ENCODE data around the gene MED29. TPM values are rescaled to one million over a fixed set of nuclear protein-coding genes. Genes with fewer than 3 reads are reported as not detected.
"Not testable (repeated sequence)": the region's sequence is repeated elsewhere in the genome, so short reads cannot be mapped to it uniquely, and the experiment has no call there.

Gene MED29
- total RNA-seq, 2 experiments from 2014 or later, result 45.0 to 46.1 TPM

DNA sequence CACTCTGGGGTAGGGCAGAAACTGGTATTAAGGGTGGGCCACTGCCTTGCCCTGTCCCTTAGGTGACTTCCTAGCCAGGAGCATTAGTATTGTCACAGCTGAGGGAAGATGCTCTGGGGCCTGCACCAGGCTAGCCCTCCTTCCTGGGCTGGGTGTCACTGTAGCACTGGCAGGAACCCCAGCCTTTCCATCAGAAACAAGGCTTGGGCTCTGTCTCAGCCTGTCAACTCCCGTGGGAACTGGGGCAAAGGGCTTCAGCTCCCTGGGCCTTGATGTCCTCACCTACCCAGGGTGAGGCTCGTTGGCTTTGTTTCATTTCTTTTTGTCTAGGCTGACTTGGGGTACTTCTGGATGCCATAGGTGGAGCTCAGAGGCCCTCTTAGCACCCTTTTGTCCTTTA is 18.2 kb upstream of the MED29 start:
- Histone ChIP-seq H3K27ac (ENCODE audit: low read depth in 1 of 2, low read length in 2 of 2) (peak overlapping the region in 1 of 2 donors; percentile 2), H3K36me3 (ENCODE audit: insufficient read depth, low read length) (peaks cover 82% of the 10 kb centered on the region), H3K4me1 (ENCODE audit: insufficient read depth, low read length) (no peaks in the 10 kb centered on the region), H3K4me3 (ENCODE audit: low read length) (no peak overlapping the region), H3K9me3 (ENCODE audit: control insufficient read depth in 1 of 2, insufficient read depth in 1 of 2, low read length in 2 of 2) (no peaks in the 10 kb centered on the region), H3K27me3 (ENCODE audit: control insufficient read depth in 1 of 2, insufficient read depth in 2 of 2, low read length in 2 of 2) (no peaks in the 10 kb centered on the region)
- Mint-ChIP-seq H3K4me1 (ENCODE audit: low read depth) (no peaks in the 10 kb centered on the region), H3K27ac (no peak overlapping the region), H3K9me3 (no peaks in the 10 kb centered on the region), H3K27me3 (no peaks in the 10 kb centered on the region), H3K4me3 (no peak overlapping the region), H3K36me3 (ENCODE audit: low read depth) (peaks cover 82% of the 10 kb centered on the region)
- ATAC-seq (ENCODE audit: poor library complexity) (no peak), DNase-seq (no peak)
- TF ChIP-seq, protein P1, sequence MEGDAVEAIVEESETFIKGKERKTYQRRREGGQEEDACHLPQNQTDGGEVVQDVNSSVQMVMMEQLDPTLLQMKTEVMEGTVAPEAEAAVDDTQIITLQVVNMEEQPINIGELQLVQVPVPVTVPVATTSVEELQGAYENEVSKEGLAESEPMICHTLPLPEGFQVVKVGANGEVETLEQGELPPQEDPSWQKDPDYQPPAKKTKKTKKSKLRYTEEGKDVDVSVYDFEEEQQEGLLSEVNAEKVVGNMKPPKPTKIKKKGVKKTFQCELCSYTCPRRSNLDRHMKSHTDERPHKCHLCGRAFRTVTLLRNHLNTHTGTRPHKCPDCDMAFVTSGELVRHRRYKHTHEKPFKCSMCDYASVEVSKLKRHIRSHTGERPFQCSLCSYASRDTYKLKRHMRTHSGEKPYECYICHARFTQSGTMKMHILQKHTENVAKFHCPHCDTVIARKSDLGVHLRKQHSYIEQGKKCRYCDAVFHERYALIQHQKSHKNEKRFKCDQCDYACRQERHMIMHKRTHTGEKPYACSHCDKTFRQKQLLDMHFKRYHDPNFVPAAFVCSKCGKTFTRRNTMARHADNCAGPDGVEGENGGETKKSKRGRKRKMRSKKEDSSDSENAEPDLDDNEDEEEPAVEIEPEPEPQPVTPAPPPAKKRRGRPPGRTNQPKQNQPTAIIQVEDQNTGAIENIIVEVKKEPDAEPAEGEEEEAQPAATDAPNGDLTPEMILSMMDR (IDR thresholded peaks at IDR 0.05), result no peak
- CTCF ChIA-PET, result no interaction called here
- intact Hi-C loops (cut with DNase I, micrococcal nuclease), result no loop called here
- POLR2A ChIA-PET, result no interaction called here

DNA sequence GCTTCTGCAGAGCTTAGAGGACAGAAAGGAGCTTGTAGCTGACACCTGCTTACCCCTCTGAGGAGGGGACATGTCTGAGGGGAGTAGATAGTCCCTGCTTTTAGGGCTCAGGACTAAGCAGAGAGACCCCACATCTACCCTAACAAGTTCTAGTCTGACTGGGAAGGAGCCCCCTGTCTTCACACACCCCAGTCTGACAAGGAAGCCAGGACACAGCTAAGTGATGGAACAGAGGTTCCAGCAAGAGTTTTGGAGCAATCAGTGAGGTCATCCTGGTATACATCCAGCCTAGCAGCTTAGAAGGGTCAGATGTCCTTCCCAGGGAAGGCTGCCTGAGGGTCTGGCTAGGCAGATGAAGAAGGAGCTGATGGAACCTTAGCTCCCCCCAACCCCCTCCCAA is 15.2 kb upstream of the MED29 start:
- ATAC-seq (ENCODE audit: poor library complexity), result no peak
- CTCF ChIA-PET, result no interaction called here
- TF ChIP-seq, protein P1 (IDR thresholded peaks at IDR 0.05), result no peak
- POLR2A ChIA-PET, result no interaction called here
- DNase-seq, result no peak
- H3K36me3 ChIP-seq (ENCODE audit: insufficient read depth, low read length), result peaks cover 79% of the 10 kb centered on the region
- Mint-ChIP-seq H3K4me1 (ENCODE audit: low read depth) (no peaks in the 10 kb centered on the region), H3K36me3 (ENCODE audit: low read depth) (peaks cover 84% of the 10 kb centered on the region), H3K27me3 (no peaks in the 10 kb centered on the region), H3K27ac (no peak overlapping the region), H3K9me3 (no peaks in the 10 kb centered on the region), H3K4me3 (no peak overlapping the region)
- H3K9me3 ChIP-seq (ENCODE audit: control insufficient read depth in 1 of 2, insufficient read depth in 1 of 2, low read length in 2 of 2), result no peaks in the 10 kb centered on the region
- H3K4me3 ChIP-seq (ENCODE audit: low read length), result no peak overlapping the region
- H3K27ac ChIP-seq (ENCODE audit: low read depth in 1 of 2, low read length in 2 of 2), result no peak overlapping the region
- intact Hi-C loops (cut with DNase I, micrococcal nuclease), result no loop called here
- H3K4me1 ChIP-seq (ENCODE audit: insufficient read depth, low read length), result no peaks in the 10 kb centered on the region
- no peaks in the 10 kb centered on the region for H3K27me3 ChIP-seq (ENCODE audit: control insufficient read depth in 1 of 2, insufficient read depth in 2 of 2, low read length in 2 of 2)

DNA sequence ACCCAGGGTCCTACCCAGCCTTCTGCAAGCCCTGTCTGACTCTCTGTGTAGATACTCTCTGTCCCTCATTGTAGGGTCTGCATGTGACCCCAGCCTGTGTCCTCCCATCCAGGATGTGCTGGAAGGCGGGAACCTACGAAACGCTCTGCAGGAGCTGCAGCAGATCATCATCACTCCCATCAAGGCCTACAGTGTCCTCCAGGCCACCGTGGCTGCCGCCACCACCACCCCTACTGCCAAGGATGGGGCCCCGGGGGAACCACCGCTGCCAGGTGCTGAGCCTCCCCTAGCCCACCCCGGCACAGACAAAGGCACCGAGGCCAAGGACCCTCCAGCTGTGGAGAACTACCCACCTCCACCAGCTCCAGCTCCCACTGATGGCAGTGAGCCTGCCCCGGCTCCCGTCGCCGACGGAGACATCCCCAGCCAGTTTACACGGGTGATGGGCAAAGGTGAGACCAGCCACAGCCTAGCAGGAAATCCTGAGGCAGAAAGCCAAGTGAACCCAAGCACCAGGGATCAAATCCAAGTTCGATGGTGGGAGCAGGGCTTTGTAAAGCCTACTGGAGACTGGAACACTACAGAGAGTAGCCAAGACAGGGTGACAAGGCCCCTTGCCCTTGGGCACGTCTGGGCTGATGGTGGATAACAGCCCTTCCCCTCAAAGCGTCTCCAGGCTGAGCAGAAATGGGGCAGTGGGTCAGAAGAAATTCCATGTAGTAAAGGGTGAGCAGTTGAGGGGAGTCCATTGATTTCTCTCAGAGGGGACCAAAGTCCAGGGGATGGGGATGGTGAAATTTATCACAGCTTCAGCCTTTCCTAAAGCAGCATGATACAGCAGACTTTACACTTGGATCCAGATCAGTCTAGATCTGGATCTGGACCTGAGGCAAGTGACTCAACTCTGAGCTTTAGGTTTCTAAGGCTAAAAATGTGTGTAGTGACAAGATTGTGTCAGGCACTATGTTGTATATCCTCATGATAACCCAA is 13.5 kb upstream of the MED29 start:
- no peaks in the 10 kb centered on the region for H3K4me1 ChIP-seq (ENCODE audit: insufficient read depth, low read length)

DNA sequence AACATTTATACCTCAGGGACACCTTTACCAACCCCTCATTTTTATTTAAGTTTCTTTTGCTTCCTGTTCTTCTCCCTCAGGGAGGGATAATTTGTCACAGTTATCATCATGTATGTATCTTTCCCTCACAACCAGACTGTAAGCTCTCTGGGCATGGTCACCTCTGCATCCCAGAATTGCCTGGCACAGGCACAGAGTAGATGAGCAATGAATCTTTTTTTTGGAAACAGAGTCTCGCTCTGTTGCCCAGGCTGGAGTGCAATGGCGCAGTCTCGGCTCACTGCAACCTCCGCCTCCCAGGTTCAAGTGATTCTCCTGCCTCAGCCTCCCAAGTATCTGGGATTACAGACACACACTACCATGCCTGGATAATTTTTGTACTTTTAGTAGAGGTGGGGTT is 11.8 kb upstream of the MED29 start:
- H3K4me3 Mint-ChIP-seq; H3K27ac ChIP-seq (ENCODE audit: low read depth in 1 of 2, low read length in 2 of 2); H3K27me3 Mint-ChIP-seq; ATAC-seq (ENCODE audit: poor library complexity); H3K4me1 Mint-ChIP-seq (ENCODE audit: low read depth); DNase-seq; intact Hi-C loops (cut with DNase I, micrococcal nuclease); H3K4me3 ChIP-seq (ENCODE audit: low read length); H3K27me3 ChIP-seq (ENCODE audit: control insufficient read depth in 1 of 2, insufficient read depth in 2 of 2, low read length in 2 of 2); POLR2A ChIA-PET; H3K9me3 Mint-ChIP-seq; H3K4me1 ChIP-seq (ENCODE audit: insufficient read depth, low read length); H3K9me3 ChIP-seq (ENCODE audit: control insufficient read depth in 1 of 2, insufficient read depth in 1 of 2, low read length in 2 of 2): not testable (repeated sequence)
- H3K27ac Mint-ChIP-seq, result peak overlapping the region; percentile 47
- H3K36me3 ChIP-seq (ENCODE audit: insufficient read depth, low read length), result peaks cover 86% of the 10 kb centered on the region
- H3K36me3 Mint-ChIP-seq (ENCODE audit: low read depth), result peaks cover 93% of the 10 kb centered on the region
- CTCF ChIA-PET, result interaction anchor here (1.7 kb wide), 1 partner anchor 37 kb away, joined by 4 read pairs; the partner anchor contains the start of gene SAMD4B

More for the DNA sequence above, 13.5 kb upstream of the MED29 start:
- DNase-seq (no peak), ATAC-seq (ENCODE audit: poor library complexity) (no peak)
- Histone ChIP-seq H3K9me3 (ENCODE audit: control insufficient read depth in 1 of 2, insufficient read depth in 1 of 2, low read length in 2 of 2) (no peaks in the 10 kb centered on the region), H3K27ac (ENCODE audit: low read depth in 1 of 2, low read length in 2 of 2) (no peak overlapping the region), H3K4me3 (ENCODE audit: low read length) (no peak overlapping the region), H3K36me3 (ENCODE audit: insufficient read depth, low read length) (peaks cover 79% of the 10 kb centered on the region), H3K27me3 (ENCODE audit: control insufficient read depth in 1 of 2, insufficient read depth in 2 of 2, low read length in 2 of 2) (no peaks in the 10 kb centered on the region)
- no peaks in the 10 kb centered on the region for H3K9me3 Mint-ChIP-seq
- H3K36me3 Mint-ChIP-seq (ENCODE audit: low read depth), result peaks cover 84% of the 10 kb centered on the region
- ChIA-PET CTCF (no interaction called here), POLR2A (no interaction called here)
- no peaks in the 10 kb centered on the region for H3K27me3 Mint-ChIP-seq
- H3K4me3 Mint-ChIP-seq, result no peak overlapping the region
- no peak overlapping the region for H3K27ac Mint-ChIP-seq
- TF ChIP-seq, protein P1 (IDR thresholded peaks at IDR 0.05), result no peak
- no peaks in the 10 kb centered on the region for H3K4me1 Mint-ChIP-seq (ENCODE audit: low read depth)
- intact Hi-C loops (cut with DNase I, micrococcal nuclease), result no loop called here

Data from CD4-positive, alpha-beta T cell (primary cell).